KOPT-K1 (cell line): ENCODE data around the gene ADGRV1.

ENCODE experiments used
- H3K27ac ChIP-seq: fragments of 200-600 bp; sonication (generic); 2 replicates; pipeline ENCODE4 v1.5.1; 2016; ENCODE audit warnings: antibody characterized with exemption, mild to moderate bottlenecking, low read depth, low read length; ENCODE audit not compliant: poor library complexity, severe bottlenecking
- H3K36me3 ChIP-seq: fragments of 200-600 bp; sonication (generic); 2 replicates; pipeline ENCODE4 v1.5.1; 2017; ENCODE audit warnings: antibody characterized with exemption, mild to moderate bottlenecking, low read length, moderate library complexity; ENCODE audit not compliant: insufficient read depth
- H3K9me3 ChIP-seq: fragments of 200-600 bp; sonication (generic); 2 replicates; pipeline ENCODE4 v1.5.1; 2017; ENCODE audit warnings: antibody characterized with exemption, low read length, mild to moderate bottlenecking; ENCODE audit not compliant: insufficient read depth, poor library complexity, severe bottlenecking

Gene ADGRV1

GRCh38 chr5:90932052-90932699, 373.6 kb downstream of the ADGRV1 start:
- no peaks in the 10 kb centered on the region for H3K9me3 ChIP-seq
- no peak overlapping the region for H3K27ac ChIP-seq
- no peaks in the 10 kb centered on the region for H3K36me3 ChIP-seq

GRCh38 chr5:90933298-90933697, 374.7 kb downstream of the ADGRV1 start:
- no peaks in the 10 kb centered on the region for H3K36me3 ChIP-seq
- H3K27ac ChIP-seq: no peak overlapping the region
- H3K9me3 ChIP-seq: no peaks in the 10 kb centered on the region

- Histone ChIP-seq H3K9me3 (no peaks in the 10 kb centered on the region), H3K27ac (no peak overlapping the region), H3K36me3 (no peaks in the 10 kb centered on the region)
These were observed 375.6 kb downstream of the ADGRV1 start for GRCh38 chr5:90934091-90934719.

GRCh38 chr5:90934738-90935137, 376.1 kb downstream of the ADGRV1 start:
- H3K9me3 ChIP-seq: no peaks in the 10 kb centered on the region
- no peak overlapping the region for H3K27ac ChIP-seq
- H3K36me3 ChIP-seq: no peaks in the 10 kb centered on the region

- H3K36me3 ChIP-seq: no peaks in the 10 kb centered on the region
- H3K9me3 ChIP-seq: no peaks in the 10 kb centered on the region
- H3K27ac ChIP-seq: no peak overlapping the region
These were observed 380.6 kb downstream of the ADGRV1 start for GRCh38 chr5:90939211-90939610.

- no peak overlapping the region for H3K27ac ChIP-seq
- no peaks in the 10 kb centered on the region for H3K36me3 ChIP-seq
- no peaks in the 10 kb centered on the region for H3K9me3 ChIP-seq
These were observed 381.8 kb downstream of the ADGRV1 start for GRCh38 chr5:90940227-90940995.

- Histone ChIP-seq H3K9me3 (no peaks in the 10 kb centered on the region), H3K27ac (no peak overlapping the region)
These were observed 382.6 kb downstream of the ADGRV1 start for GRCh38 chr5:90941002-90941720.

GRCh38 chr5:90944116-90944515, 385.5 kb downstream of the ADGRV1 start:
- no peak overlapping the region for H3K27ac ChIP-seq
- no peaks in the 10 kb centered on the region for H3K9me3 ChIP-seq
- no peaks in the 10 kb centered on the region for H3K36me3 ChIP-seq

More at GRCh38 chr5:90941002-90941720, 382.6 kb downstream of the ADGRV1 start:
- H3K36me3 ChIP-seq: no peaks in the 10 kb centered on the region

- Histone ChIP-seq H3K27ac (no peak overlapping the region), H3K9me3 (no peaks in the 10 kb centered on the region), H3K36me3 (no peaks in the 10 kb centered on the region)
These were observed 389.1 kb downstream of the ADGRV1 start for GRCh38 chr5:90947667-90948066.

GRCh38 chr5:90948969-90949368, 390.4 kb downstream of the ADGRV1 start:
- no peaks in the 10 kb centered on the region for H3K9me3 ChIP-seq
- H3K36me3 ChIP-seq: no peaks in the 10 kb centered on the region
- H3K27ac ChIP-seq: no peak overlapping the region

GRCh38 chr5:90949469-90950358, 391.1 kb downstream of the ADGRV1 start:
- H3K9me3 ChIP-seq: no peaks in the 10 kb centered on the region
- no peak overlapping the region for H3K27ac ChIP-seq
- no peaks in the 10 kb centered on the region for H3K36me3 ChIP-seq

- H3K27ac ChIP-seq: no peak overlapping the region
- H3K9me3 ChIP-seq: no peaks in the 10 kb centered on the region
- no peaks in the 10 kb centered on the region for H3K36me3 ChIP-seq
These were observed 396.5 kb downstream of the ADGRV1 start for GRCh38 chr5:90955001-90955635.

- no peak overlapping the region for H3K27ac ChIP-seq
- no peaks in the 10 kb centered on the region for H3K36me3 ChIP-seq
- H3K9me3 ChIP-seq: no peaks in the 10 kb centered on the region
These were observed 398.0 kb downstream of the ADGRV1 start for GRCh38 chr5:90956511-90957097.

GRCh38 chr5:90957906-90958305, 399.3 kb downstream of the ADGRV1 start:
- H3K9me3 ChIP-seq: no peaks in the 10 kb centered on the region
- H3K27ac ChIP-seq: no peak overlapping the region

More at GRCh38 chr5:90957906-90958305, 399.3 kb downstream of the ADGRV1 start:
- H3K36me3 ChIP-seq: no peaks in the 10 kb centered on the region
